HG02973 (cell line): Measurements from ENCODE around the gene ZNF236.
A peak's percentile ranks its signal among the peaks of the same experiment; 100 is the strongest.

Experiments
- ATAC-seq: cut with Tn5 transposase; IDR thresholded peaks from one replicate; pipeline ENCODE4 v1.9.1; 2021; ENCODE audit warnings: moderate library complexity; ENCODE audit not compliant: unreplicated experiment

The ZNF236 gene

DNA sequence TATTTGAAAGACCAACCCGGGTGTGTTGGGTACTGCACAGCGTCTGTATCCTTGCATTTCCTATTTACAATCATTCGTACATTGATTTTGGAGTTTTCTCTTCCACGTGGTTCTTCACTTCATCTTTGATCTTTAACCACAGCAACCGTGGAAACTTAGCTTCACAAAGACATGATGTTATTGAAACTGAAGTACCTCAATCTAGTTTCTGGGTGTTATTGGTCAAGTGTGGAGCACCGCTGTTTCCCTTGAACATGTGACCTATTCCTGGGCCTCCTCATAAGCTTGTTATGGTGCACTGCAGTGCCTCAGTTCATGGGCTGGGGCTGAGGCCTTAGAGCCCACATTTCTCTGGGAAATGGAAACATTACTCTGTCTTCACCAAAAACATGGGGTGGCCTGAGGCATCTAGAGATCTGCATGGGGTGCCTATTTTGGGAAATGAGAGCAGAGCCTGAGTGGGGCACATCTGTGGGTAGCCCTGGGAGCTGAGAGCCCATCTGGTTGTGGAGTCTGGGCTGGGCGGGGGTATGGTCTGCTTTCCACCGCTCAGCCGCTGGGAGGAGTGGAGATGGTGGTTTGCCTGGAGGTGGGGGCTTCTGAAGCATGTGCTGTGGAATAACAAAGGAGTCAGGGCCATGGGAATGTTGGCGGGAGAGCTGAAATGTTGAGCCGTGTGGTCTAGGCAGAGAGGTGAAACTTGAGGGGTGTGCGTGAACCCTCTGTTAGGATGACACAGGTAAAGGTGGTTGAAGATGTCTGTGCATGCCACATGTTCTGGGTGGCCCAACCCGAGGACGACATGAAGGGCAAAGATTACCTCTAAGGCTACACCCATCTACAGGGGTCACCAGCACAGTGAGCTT lies 37.4 kb downstream of the ZNF236 start:
- ATAC-seq, result no peak

DNA sequence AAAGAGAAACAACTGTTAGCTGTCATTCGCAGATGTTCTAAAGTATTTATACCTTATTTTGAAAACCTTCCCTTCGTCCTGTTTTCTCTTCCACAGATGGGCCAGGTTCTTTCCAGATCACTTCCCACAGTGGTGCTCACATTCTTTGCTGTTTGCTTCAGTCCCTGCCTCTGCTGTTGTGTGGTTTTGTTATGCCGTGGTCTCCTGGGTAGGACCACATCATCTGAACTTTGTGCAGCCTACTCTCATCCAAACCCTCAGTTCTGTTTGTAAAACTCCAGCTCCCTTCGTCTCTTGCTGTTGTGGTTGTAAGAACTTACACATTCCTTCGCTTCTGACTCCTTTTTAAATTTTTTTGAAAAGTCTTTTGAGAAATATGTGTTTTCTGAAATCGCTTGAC lies 38.1 kb downstream of the ZNF236 start:
- ATAC-seq, result no peak

- no peak for ATAC-seq
These were observed 44.3 kb downstream of the ZNF236 start for GRCh38 chr18:76866666-76867065.

GRCh38 chr18:76873311-76873710 lies 51.0 kb downstream of the ZNF236 start:
- ATAC-seq, result no peak

GRCh38 chr18:76873713-76874112 lies 51.4 kb downstream of the ZNF236 start:
- ATAC-seq, result no peak

DNA sequence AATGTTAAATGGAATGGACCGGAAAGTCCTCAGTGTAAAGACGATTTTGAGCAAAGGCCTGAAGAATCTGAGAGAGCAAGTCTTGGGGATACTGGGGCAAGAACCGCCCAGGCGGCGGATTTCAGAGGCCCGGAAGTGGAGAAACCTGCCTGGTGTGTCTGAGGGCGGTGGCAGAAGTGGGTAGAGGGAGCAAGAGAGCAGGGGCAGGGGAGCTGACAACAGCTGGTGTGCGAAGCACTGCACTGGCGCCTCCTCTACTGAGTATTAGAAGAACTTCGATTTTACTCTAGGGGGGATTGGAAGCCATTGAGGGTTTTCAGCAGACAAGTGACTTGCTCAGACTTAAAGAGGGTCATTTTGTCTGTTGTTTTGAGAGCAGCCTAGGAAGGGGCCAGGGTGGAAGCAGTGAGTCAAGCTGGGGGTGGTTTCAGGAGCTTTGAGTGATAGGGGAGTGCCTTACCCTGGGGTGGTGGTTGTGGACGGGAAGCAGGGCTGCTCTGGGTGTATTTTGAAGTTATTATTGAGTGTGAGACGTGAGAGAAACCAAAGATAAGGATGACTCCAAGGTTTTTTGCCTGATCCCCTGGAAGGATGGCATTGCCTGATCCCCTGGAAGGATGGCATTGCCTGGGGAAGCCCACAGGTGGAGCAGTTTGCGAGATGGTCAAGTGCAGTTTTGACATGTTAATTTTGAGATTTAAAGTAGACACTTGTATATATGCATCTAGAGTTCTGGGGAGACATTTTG lies 52.5 kb downstream of the ZNF236 start:
- ATAC-seq, result peak; percentile 21

DNA sequence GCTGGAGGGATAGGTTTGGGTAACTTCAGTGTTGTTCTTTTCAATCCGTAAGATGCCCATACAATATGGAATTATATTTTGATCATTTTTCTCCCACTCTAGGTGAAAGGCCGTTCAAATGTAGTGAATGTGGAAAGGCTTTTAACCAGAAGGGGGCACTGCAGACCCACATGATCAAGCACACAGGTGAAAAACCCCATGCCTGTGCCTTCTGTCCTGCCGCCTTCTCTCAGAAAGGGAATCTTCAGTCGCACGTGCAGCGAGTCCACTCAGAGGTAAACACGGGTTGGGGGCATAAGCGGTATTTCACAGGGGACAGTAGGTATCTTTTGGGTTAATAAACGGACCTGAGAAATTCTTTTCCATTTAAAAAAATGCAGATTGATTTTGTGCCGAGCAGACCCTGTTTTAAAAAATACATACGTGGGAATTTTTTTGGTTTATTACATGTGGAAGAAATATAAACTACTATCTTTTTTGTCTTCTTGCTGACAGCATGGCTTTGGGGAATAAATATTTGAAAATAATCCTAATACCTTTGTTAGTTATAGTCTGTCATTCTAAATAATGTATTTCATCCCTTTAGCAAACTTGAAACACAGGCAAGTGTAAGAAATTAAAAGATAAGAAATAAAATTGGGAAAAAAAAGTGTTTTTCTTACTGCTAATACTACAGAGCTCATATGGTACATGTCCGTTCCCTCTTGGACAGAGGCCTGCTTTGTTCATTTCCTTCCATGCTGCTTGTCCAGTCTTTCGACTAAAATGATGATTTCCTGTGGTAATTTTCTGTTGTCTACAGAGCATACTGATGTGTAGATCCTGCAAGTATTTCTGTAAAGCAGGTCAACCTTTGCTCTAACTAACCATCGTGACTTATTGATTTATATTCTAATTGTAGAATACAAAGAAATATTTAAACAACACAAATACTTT lies 53.3 kb downstream of the ZNF236 start:
- ATAC-seq, result peak; percentile 65

GRCh38 chr18:76878426-76878825 lies 56.1 kb downstream of the ZNF236 start:
- no peak for ATAC-seq

GRCh38 chr18:76880026-76880425 lies 57.7 kb downstream of the ZNF236 start:
- ATAC-seq, result no peak

DNA sequence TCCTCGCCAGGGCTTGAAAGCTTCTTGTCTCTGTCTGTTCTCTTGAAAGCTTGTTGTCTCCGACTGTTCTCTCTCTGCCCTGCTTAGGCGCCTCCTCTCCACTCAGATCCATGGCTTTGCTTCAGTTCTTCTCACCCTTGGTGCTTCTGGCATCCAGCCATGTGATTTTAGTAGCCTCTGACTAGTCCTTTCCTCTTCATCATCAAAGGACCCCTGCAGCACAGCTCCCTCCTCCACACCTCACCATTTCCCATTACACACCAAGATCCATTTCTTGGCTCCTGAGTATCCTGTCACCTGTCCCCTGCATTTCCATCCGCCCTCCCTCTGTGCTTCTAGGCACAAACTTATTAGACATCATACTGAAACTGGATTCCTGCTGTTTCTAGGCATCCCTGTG lies 59.4 kb downstream of the ZNF236 start:
- no peak for ATAC-seq

DNA sequence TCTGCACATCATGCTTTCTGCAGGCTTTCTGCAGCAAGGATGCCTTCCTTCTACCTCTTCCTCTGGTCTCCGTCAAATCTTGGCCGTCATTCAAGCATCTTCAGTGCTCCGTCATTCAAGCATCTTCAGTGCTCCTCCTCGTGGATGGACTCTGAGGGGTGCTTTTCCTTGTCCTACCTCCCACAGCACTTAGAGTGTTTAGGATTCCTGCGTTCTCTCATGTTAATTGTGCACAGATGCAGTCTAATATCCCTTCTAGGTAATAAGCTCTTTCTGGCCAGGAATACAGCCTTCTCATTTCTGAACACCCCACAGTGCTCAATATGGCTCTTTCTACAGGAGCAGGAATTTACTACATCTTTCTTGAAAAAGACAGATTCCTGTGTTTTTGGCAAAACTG lies 59.8 kb downstream of the ZNF236 start:
- ATAC-seq, result no peak

DNA sequence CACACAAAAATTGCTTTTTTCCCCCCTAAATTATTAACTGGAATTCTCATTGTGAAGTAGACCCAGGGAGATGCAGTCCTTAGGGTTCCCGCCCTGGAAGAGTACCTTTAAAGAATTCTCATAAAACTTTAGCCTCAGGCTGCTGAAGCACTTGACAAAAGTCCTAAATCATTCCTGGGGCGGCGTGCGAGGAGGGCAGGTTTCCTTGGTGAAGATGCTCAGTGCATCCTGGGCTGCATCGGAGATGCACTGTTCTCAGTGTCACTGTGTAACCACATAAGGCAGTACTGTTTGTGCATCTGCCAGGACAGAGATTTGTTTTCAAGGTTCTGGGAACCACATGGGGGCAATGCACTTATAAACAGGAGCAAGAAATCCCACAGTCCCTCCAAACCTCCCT lies 62.6 kb downstream of the ZNF236 start:
- ATAC-seq, result no peak

- ATAC-seq, result no peak
These were observed 63.8 kb downstream of the ZNF236 start for GRCh38 chr18:76886112-76886511.

DNA sequence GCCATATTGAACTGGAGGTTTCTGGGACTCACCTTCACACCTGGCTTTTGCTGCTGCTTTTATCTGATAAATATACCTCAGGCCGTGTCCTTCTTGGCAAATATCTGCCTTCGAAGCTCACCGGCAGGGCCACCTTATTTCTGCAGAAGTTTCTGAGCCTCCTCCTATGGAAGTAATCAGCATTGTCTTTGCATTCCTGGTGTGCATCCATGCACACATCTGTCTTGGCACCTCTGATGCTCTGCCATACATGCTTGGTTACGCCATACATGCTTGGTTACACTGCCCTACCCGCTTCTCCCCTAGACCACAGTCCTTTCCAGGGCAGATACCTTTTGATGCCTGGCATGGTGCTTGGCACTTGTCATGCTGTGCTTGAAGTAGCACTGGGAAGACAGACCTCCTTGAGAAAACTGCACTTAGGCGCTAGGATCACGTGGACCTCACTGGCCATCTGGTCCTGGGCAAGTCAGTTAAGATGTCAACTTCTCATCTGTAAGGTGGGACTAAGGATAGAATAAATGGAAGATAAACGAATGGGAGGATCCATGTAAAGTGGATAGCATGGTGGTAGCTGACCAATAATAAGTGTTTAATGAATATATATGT lies 66.8 kb downstream of the ZNF236 start:
- no peak for ATAC-seq

DNA sequence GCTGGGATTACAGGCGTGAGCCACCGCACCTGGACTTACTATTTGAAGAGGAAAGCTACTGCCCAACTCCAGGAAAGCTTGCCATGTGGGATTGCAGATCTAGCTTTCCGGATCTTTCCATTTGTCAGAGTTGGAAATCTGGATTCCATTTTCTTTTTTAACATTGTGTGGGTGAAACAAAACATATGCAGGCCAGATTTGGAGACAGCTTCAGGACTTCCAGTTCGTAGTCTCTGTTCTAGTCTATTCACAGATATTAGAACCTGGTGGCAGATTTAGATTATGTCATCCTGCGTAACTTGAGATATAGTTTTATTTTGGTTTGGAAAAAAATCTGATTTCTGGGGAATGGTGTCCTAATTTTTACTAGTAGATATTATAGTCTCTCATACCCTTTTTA lies 70.5 kb downstream of the ZNF236 start:
- ATAC-seq, result no peak

DNA sequence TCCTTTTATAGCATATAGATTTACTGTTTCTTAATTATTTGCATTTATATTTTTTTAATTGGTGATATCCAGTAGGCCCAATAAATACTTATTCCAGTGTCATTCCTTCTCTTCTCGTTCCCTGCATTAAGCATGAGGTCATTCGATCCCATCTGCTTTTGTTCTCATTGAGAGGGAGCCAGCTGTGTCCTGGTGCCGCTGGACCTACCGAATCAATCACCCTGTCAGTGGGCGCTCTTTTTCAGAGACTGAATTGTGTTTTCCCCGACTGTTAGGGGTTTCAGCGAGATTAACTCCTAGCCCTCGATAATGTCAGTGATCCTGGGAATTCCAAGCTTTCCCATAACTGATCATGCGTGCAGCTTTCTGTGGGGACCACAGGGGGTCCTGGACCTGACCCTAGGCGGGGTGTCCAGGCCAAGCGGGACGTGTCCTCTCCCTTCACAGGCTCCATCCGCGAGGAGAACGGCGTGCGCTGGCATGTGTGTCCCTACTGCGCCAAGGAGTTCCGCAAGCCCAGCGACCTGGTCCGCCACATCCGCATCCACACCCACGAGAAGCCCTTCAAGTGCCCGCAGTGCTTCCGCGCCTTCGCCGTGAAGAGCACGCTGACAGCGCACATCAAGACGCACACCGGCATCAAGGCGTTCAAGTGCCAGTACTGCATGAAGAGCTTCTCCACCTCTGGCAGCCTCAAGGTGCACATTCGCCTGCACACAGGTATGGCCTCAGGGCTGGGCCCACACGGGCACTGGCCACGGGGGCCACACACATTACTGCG lies 72.4 kb downstream of the ZNF236 start:
- no peak for ATAC-seq

- ATAC-seq, result no peak
These were observed 73.1 kb downstream of the ZNF236 start for GRCh38 chr18:76895498-76895897.

DNA sequence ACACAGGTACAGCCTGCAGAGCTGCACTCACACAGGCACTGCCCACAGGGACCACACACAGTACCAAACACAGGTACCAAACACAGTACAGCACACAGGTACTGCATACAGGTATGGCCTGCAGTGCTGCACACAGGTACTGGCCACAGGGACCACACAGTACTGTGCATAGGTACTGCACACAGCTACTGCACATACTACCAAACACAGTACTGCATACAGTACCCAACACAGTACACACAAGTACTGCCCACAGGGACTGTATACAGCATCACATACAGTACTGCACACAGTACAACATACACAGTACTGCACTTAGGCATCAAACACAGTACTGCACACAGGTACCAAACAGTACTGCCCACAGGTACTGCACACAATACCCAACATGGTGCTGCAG lies 74.3 kb downstream of the ZNF236 start:
- ATAC-seq, result no peak

DNA sequence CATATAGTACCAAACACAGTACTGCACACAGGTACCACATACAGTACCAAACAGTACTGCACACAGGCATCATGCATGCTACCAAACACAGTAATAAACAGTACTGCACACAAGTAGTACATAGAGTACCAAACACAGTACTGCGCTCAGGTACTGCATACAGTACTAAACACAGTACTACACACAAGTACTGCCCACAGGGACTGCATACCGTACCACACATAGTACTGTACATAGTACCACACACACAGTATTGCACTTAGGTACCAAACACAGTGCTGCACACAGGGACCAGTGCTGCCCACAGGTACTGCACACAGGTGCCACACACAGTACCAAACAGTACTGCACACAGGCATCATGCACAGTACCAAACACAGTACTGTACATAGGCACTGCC lies 74.9 kb downstream of the ZNF236 start:
- no peak for ATAC-seq

GRCh38 chr18:76903386-76903785 lies 81.0 kb downstream of the ZNF236 start:
- no peak for ATAC-seq
